ENCODE measurements around the gene SDHAF1. TPM values are rescaled to one million over a fixed set of nuclear protein-coding genes. Genes with fewer than 3 reads are reported as not detected.
"Not testable (repeated sequence)": the region's sequence is repeated elsewhere in the genome, so short reads cannot be mapped to it uniquely, and the experiment has no call there.

Gene SDHAF1
- polyA plus RNA-seq, 1 of the 3 experiments (the other 2 are of a cell fraction): 25.3 TPM

DNA sequence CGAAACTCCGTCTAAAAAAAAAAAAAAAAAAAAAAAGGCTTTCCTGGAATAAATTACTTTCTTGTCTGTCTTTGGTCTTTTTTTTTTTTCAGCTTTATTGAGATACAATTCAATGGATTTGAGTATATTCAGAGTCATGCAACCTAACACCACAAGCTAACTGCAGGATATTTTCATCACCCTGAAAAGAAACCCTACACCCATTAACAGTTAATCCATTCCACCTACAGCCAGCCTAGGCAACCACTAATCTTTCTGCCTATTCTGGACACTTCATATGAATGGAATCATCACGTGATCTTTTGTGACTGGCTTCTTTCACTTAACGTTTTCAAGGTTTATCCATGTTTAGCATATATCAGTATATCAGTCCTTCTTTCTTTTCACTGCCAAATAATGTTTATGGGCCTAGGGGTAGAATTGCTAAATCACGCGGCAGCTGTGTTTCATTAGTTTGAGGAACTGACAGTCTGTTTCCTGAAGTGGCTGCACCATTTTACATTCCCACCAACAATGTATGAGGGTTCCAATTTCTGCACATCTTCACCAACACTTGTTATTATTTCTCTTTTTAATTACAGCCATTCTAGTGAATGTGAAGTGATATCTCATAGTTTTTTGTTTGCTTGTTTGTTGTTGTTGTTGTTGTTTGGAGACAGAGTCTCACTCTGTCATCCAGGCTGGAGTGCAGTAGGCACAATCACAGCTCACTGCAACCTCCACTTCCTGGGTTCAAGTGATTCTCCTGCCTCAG lies 38.9 kb upstream of the SDHAF1 start:
- Histone ChIP-seq H3K27ac (ENCODE audit: low read depth in 2 of 2, low read length in 1 of 2) (no peak overlapping the region), H2AFZ (ENCODE audit: low read depth) (no peak overlapping the region), H3K4me3 (ENCODE audit: low read depth in 2 of 2, low read length in 1 of 2) (no peak overlapping the region), H3K9ac (no peak overlapping the region), H3K4me1 (ENCODE audit: control insufficient read depth in 1 of 2, insufficient read depth in 2 of 2, low read depth in 1 of 2, low read length in 1 of 2) (no peaks in the 10 kb centered on the region), H3K4me2 (no peak overlapping the region), H3K27me3 (ENCODE audit: insufficient read depth) (peaks cover 36% of the 10 kb centered on the region), H3F3A (replicated peaks; ENCODE audit: insufficient read depth) (no peaks in the 10 kb centered on the region), H3K36me3 (replicated peaks in 1 of 2; ENCODE audit: control insufficient read depth in 1 of 2, insufficient read depth in 2 of 2, low read length in 1 of 2) (no peaks in the 10 kb centered on the region), H3K9me2 (no peaks in the 10 kb centered on the region), H3K79me2 (ENCODE audit: insufficient read depth) (no peaks in the 10 kb centered on the region), H3K9me3 (no peaks in the 10 kb centered on the region), H4K20me1 (ENCODE audit: insufficient read depth) (no peaks in the 10 kb centered on the region)
- ChIA-PET CTCF (interaction anchor here (0.8 to 1.1 kb wide), 2 partner anchors 20 to 72 kb away, joined by 3 read pairs; no protein-coding TSS in a partner anchor), POLR2A (no interaction called here)
- DNase-seq: no peak
- TF ChIP-seq NFIC (IDR thresholded peaks at IDR 0.05; ENCODE audit: borderline replicate concordance) (no peak), POLR2AphosphoS5 (IDR thresholded peaks at IDR 0.05; ENCODE audit: low read depth, low read length) (no peak), RCOR1 (IDR thresholded peaks at IDR 0.05; ENCODE audit: low read length) (no peak), MXI1 (IDR thresholded peaks at IDR 0.05; ENCODE audit: low read depth, low read length) (no peak), TCF12 (IDR thresholded peaks at IDR 0.05) (no peak), CHD2 (IDR thresholded peaks at IDR 0.05; ENCODE audit: low read length, partially characterized antibody) (no peak), MEF2A (IDR thresholded peaks at IDR 0.05; ENCODE audit: borderline replicate concordance, low read depth) (no peak), TEAD4 (IDR thresholded peaks at IDR 0.05; ENCODE audit: borderline replicate concordance, insufficient read depth) (no peak), JUND (IDR thresholded peaks at IDR 0.05) (no peak), FOXM1 (IDR thresholded peaks at IDR 0.05; ENCODE audit: low read depth) (no peak)
- TF ChIP-seq, protein P1, sequence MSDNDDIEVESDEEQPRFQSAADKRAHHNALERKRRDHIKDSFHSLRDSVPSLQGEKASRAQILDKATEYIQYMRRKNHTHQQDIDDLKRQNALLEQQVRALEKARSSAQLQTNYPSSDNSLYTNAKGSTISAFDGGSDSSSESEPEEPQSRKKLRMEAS (IDR thresholded peaks at IDR 0.05; ENCODE audit: low read depth): no peak
- TF ChIP-seq, protein P2, sequence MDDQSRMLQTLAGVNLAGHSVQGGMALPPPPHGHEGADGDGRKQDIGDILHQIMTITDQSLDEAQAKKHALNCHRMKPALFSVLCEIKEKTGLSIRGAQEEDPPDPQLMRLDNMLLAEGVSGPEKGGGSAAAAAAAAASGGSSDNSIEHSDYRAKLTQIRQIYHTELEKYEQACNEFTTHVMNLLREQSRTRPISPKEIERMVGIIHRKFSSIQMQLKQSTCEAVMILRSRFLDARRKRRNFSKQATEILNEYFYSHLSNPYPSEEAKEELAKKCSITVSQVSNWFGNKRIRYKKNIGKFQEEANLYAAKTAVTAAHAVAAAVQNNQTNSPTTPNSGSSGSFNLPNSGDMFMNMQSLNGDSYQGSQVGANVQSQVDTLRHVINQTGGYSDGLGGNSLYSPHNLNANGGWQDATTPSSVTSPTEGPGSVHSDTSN (IDR thresholded peaks at IDR 0.05): no peak
- TF ChIP-seq, protein P3, sequence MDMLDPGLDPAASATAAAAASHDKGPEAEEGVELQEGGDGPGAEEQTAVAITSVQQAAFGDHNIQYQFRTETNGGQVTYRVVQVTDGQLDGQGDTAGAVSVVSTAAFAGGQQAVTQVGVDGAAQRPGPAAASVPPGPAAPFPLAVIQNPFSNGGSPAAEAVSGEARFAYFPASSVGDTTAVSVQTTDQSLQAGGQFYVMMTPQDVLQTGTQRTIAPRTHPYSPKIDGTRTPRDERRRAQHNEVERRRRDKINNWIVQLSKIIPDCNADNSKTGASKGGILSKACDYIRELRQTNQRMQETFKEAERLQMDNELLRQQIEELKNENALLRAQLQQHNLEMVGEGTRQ (IDR thresholded peaks at IDR 0.05; ENCODE audit: borderline replicate concordance, low read depth, low read length): no peak
- 39% methylated on average over 6 of the region's 6 CpGs for WGBS (ENCODE audit: low lambda C conversion rate)

DNA sequence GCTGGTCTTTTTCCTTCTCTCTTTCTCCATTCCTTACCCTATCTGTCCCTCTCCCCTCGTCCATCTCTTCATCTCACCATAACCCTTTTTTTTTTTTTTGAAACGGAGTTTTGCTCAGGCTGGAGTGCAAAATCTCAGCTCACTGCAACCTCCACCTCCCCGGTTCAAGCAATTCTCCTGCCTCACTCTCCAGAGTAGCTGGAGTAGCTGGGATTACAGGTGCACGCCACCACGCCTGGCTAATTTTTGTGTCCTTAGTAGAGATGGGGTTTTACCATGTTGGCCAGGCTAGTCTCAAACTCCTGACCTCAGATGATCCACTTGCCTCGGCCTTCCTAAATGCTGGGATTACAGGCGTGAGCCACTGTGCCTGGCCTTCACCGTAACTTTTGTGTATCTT lies 37.6 kb upstream of the SDHAF1 start:
- DNase-seq; H3K9me2 ChIP-seq; POLR2A ChIA-PET; H3K9me3 ChIP-seq; H3K36me3 ChIP-seq (replicated peaks in 1 of 2; ENCODE audit: control insufficient read depth in 1 of 2, insufficient read depth in 2 of 2, low read length in 1 of 2); H2AFZ ChIP-seq (ENCODE audit: low read depth); H3F3A ChIP-seq (replicated peaks; ENCODE audit: insufficient read depth); H4K20me1 ChIP-seq (ENCODE audit: insufficient read depth); CTCF ChIA-PET; H3K4me3 ChIP-seq (ENCODE audit: low read depth in 2 of 2, low read length in 1 of 2); H3K27ac ChIP-seq (ENCODE audit: low read depth in 2 of 2, low read length in 1 of 2); H3K4me1 ChIP-seq (ENCODE audit: control insufficient read depth in 1 of 2, insufficient read depth in 2 of 2, low read depth in 1 of 2, low read length in 1 of 2); H3K79me2 ChIP-seq (ENCODE audit: insufficient read depth); H3K9ac ChIP-seq; H3K4me2 ChIP-seq: not testable (repeated sequence)
- peaks cover 36% of the 10 kb centered on the region for H3K27me3 ChIP-seq (ENCODE audit: insufficient read depth)
- 65% methylated on average over 8 of the region's 8 CpGs for whole genome bisulfite sequencing (ENCODE audit: low lambda C conversion rate)
